GM18517 (cell line): ENCODE results near the gene LRRC14B.
"Not testable (repeated sequence)": the region's sequence is repeated elsewhere in the genome, so short reads cannot be mapped to it uniquely, and the experiment has no call there.

Experiments used
- ATAC-seq: cut with Tn5 transposase; IDR thresholded peaks from one replicate; pipeline ENCODE4 v1.9.1; 2021; ENCODE audit warnings: mild to moderate bottlenecking, moderate library complexity; ENCODE audit not compliant: unreplicated experiment

The LRRC14B gene

DNA sequence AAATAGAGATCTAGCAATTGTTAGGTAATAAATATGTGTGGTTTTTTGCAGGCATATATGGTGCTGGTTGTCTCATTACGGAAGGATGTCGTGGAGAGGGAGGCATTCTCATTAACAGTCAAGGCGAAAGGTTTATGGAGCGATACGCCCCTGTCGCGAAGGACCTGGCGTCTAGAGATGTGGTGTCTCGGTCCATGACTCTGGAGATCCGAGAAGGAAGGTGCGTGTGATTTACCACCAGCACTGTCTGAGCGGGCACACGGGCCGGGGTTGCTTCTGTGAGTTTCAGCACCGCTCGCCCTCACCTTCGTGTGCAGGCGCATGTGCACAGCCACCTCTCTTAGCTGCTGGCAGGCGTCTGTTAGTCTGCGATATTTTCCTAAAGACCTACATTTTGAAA, 42.1 kb downstream of the LRRC14B start:
- not testable (repeated sequence) for ATAC-seq

DNA sequence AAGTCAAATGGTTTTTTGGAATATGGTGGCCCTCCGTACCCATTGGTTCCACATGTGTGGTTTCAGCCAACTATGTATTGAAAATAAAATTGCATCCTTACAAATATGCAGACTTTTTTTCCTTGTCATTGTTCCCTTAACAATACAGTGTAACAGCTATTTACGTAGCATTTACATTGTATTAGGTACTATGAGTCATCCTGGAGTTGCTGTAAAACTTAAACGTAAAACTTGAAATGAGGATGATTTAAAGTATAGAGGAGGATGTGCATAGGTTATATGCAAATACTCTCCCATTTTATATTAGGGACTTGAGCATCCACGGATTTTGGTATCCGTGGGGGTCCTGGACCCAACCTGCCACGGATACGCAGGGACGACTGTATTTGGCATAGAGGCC, 43.2 kb downstream of the LRRC14B start:
- no peak for ATAC-seq

DNA sequence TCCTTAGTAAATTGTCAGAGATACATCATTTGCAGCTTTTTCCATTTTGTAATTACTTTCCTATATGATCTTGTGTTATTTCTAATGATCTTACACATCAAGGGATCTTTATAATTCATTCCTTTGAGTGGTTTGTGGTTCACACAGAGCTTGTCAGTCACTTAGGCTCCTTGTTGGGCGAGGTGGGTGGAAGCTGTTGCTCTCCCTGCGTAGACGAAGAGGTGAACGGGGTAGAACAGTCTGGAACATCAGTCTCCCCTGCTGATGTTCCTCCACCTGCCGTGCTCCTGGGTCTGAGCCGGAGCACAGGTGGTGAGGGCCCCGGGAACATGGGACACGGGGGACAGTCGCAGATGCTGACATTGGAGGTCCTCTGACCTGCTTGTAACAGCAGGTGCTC, 44.2 kb downstream of the LRRC14B start:
- not testable (repeated sequence) for ATAC-seq

DNA sequence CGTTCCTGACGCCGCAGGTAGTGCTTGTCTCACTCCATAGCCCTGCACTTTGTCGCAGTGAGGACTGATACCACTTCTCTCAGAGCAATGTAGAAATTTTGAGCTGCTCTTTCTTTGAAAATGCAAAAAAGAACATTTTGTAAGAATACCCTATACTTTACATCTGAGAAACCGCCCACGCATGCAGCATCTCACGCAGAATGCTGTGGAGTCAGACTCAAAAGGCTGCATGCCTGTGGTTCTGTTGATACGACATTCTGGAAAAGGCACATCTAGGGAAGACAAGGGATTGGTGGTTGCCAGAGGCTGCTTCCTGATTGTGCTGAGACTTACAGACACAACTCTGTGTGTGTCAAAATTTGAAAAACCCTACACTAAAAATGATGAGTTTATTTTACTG, 46.6 kb downstream of the LRRC14B start:
- ATAC-seq: not testable (repeated sequence)

DNA sequence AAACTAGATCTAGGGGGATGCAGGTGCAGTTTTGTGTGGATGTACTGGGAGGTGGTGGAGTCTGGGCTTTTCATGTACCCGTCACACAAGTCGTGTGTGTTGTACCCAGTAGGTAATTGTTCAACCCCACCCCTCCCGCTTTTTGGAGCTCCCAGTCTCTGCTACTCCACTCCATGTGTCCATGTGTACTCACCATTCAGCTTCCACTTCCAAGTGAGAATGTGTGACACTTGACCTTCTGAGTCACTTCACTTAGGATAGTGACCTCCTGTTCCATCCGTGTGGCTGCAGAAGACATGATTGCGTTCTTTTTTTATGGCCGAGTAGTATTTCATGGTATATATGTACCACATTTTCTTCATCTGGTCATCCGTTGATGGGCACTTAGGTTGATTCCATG, 49.3 kb downstream of the LRRC14B start:
- ATAC-seq: not testable (repeated sequence)

DNA sequence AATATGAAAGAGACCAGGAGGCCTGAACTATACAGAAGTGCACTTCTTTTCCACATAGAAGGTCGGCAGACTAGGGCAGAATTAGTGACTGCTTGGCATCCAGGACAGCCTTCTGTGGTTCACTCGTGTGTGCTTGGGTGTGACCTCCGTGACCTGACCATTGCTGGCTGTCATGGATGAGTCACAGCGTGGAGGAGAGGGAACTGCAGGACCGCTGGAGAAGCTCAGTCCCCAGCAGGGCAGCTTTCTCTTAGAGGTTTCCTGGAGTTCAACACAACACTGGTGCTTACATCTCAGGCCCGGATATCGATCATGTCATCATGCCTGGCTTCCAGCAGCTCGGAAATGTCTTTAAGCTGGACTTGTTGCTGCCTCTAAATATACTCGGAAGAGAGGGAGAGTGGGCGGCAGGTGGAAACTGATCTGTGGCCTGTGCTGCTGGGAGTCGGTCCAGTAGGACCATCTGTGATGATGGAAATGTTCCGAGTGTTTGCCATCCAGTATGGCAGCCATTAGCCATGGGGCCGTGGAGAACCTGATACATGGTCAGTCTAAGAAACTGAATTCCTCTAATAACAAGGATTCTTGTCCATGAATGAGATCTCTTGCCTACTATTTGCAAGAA, 49.9 kb downstream of the LRRC14B start:
- not testable (repeated sequence) for ATAC-seq

DNA sequence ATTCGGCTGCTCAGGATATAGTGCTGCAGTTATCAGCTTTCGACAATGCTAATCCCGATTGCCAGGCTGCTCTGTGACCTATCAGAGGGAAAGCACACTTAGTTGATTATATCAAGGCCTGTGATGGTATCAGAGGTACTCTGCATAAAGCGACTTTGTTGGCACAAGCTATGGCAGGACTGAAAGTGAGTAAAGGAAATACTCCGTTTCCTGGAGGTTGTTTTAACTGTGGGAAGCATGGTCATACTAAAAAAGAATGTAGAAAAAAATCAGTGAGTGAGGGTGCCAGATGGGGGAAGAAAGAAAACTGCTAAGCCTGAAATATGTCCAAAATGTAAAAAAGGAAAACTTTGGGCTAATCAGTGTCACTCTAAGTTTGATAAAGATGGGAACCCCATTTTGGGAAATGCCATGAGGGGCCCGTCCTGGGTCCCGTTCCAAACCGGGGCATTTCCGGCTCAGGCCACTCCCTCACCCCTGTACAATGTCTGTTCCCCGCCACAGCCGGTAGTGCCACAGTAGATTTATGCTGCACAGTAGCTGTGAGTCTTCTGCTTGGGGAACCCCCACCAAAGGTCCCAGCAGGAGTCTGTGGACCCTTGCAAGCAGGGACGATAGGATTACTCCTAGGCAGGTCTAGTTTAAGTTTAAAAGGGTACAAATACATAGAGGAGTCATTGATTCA, 52.5 kb downstream of the LRRC14B start:
- ATAC-seq: not testable (repeated sequence)

DNA sequence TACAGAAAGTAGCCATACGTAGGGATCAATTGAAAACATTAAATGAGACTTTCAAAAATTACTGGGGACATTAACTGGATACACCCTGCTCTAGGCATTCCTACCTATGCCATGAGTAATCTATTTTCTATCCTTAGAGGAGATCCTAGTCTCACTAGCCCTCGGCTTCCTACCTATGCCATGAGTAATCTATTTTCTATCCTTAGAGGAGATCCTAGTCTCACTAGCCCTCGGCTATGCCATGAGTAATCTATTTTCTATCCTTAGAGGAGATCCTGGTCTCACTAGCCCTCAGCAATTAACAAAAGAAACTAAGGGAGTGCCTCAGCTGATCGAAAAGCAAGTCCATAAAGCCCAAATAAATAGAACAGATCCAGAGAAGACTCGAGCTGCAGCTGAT, 54.4 kb downstream of the LRRC14B start:
- not testable (repeated sequence) for ATAC-seq
